Thymus (tissue), 14 donors: ENCODE data around the gene ZIC4. TPM values are rescaled to one million over a fixed set of nuclear protein-coding genes. Genes with fewer than 3 reads are reported as not detected.

Experiments used
- DNase-seq, 9 donors: peaks; one replicate each; pipeline ENCODE4 v3.0.0-alpha.2; 2013; ENCODE audit warnings: low spot score in 9 of 9, low read depth in 6 of 9, missing footprints in 1 of 9
- H3K27ac ChIP-seq, 2 donors: one replicate each; pipeline ENCODE4 v1.5.1; 2013; ENCODE audit warnings: control low read depth in 1 of 2, low read depth in 1 of 2, low read length in 1 of 2, mild to moderate bottlenecking in 1 of 2, moderate library complexity in 1 of 2
- H3K27me3 ChIP-seq, 2 donors: one replicate each; pipeline ENCODE4 v1.5.1; 2013; ENCODE audit warnings: low read length in 1 of 2; ENCODE audit not compliant: control insufficient read depth in 2 of 2, insufficient read depth in 1 of 2
- H3K36me3 ChIP-seq, 2 donors: one replicate each; pipeline ENCODE4 v1.5.1; 2013; ENCODE audit warnings: low read length in 1 of 2, mild to moderate bottlenecking in 1 of 2, moderate library complexity in 1 of 2; ENCODE audit not compliant: control insufficient read depth in 2 of 2, insufficient read depth in 2 of 2
- H3K4me1 ChIP-seq, 2 donors: one replicate each; pipeline ENCODE4 v1.5.1; 2013; ENCODE audit warnings: low read length in 2 of 2; ENCODE audit not compliant: control insufficient read depth in 2 of 2, insufficient read depth in 2 of 2
- H3K4me3 ChIP-seq, 2 donors: one replicate each; pipeline ENCODE4 v1.5.1; 2013; ENCODE audit warnings: low read length in 2 of 2, control low read depth in 1 of 2, mild to moderate bottlenecking in 1 of 2
- H3K9me3 ChIP-seq, 2 donors: one replicate each; pipeline ENCODE4 v1.5.1; 2013; ENCODE audit warnings: low read length in 1 of 2, mild to moderate bottlenecking in 1 of 2; ENCODE audit not compliant: control insufficient read depth in 2 of 2, insufficient read depth in 1 of 2
- WGBS: extraction: QIAGEN DNeasy Blood & Tissue Kit; methylation state at CpG from one replicate; pipeline ENCODE4 v1.1.7; 2013; 5-methylcytosine and 5-hydroxymethylcytosine counted together
- long read RNA-seq, 10 donors: transcript quantifications; one replicate each; lab custom pipeline, GENCODE V29; 2026
- polyA plus RNA-seq: library from polyadenylated mRNA; stranded (reverse); fragments of 200-250 nt; gene quantifications from one replicate; pipeline ENCODE4 v1.2.3, GENCODE V29; 2013
- total RNA-seq: library from RNA; stranded (reverse); fragments of 120-200 nt; gene quantifications from one replicate; pipeline ENCODE4 v1.2.4, GENCODE V29; 2013
- donor health status: healthy.

ZIC4 gene
- total RNA-seq (not detected), polyA plus RNA-seq (not detected)
- long read RNA-seq, donor 1: 0 reads
- long read RNA-seq, donor 2: 0 reads
- long read RNA-seq, donor 3: 0 reads
- long read RNA-seq, donor 4: 0 reads
- long read RNA-seq, donor 5: 0 reads
- long read RNA-seq, donor 6: 0 reads
- long read RNA-seq, donor 7: 0 reads
- long read RNA-seq, donor 8: 0 reads
- long read RNA-seq, donor 9: 0 reads
- long read RNA-seq, donor 10: 0 reads

- Histone ChIP-seq H3K27me3 (peaks cover 74 to 97% of the 10 kb centered on the region in 2 donors), H3K4me1 (peaks cover 4 to 11% of the 10 kb centered on the region in 2 donors), H3K9me3 (peaks cover 10 to 19% of the 10 kb centered on the region in 2 donors), H3K4me3 (no peak within 1 kb of the TSS), H3K36me3 (no peaks in the 10 kb centered on the region), H3K27ac (no peak within 1 kb of the TSS)
- no peak for DNase-seq
- WGBS: 6% methylated on average over 25 of the region's 25 CpGs
These were observed at the start of gene ZIC4 for GRCh38 chr3:147406028-147406931. Gene ZIC4 (minus strand): TSS chr3:147406543. CDS start chr3:147402797, 3,746 bp downstream.

- Histone ChIP-seq H3K27ac (no peak overlapping the region), H3K4me3 (no peak overlapping the region), H3K4me1 (no peaks in the 10 kb centered on the region), H3K9me3 (no peaks in the 10 kb centered on the region), H3K36me3 (no peaks in the 10 kb centered on the region), H3K27me3 (no peaks in the 10 kb centered on the region)
- WGBS: 27% methylated on average over 3 of the region's 3 CpGs
- no peak for DNase-seq
These were observed 43.3 kb upstream of the ZIC4 start for GRCh38 chr3:147449669-147450068.

GRCh38 chr3:147447224-147447623 lies 40.9 kb upstream of the ZIC4 start:
- no peaks in the 10 kb centered on the region for H3K4me1 ChIP-seq
- no peak for DNase-seq
- no peaks in the 10 kb centered on the region for H3K36me3 ChIP-seq
- no peak overlapping the region for H3K4me3 ChIP-seq
- H3K9me3 ChIP-seq: no peaks in the 10 kb centered on the region
- H3K27ac ChIP-seq: no peak overlapping the region
- no peaks in the 10 kb centered on the region for H3K27me3 ChIP-seq

- DNase-seq: no peak
- 83% methylated on average over 3 of the region's 3 CpGs for WGBS
- H3K27me3 ChIP-seq: peaks cover 0 to 4% of the 10 kb centered on the region in 2 donors
- H3K4me1 ChIP-seq: no peaks in the 10 kb centered on the region
- H3K36me3 ChIP-seq: no peaks in the 10 kb centered on the region
- no peaks in the 10 kb centered on the region for H3K9me3 ChIP-seq
- no peak overlapping the region for H3K4me3 ChIP-seq
- H3K27ac ChIP-seq: no peak overlapping the region
These were observed 25.4 kb upstream of the ZIC4 start for GRCh38 chr3:147431751-147432150.

- Histone ChIP-seq H3K27ac (no peak overlapping the region), H3K4me1 (no peaks in the 10 kb centered on the region), H3K27me3 (peaks cover 14 to 28% of the 10 kb centered on the region in 2 donors), H3K36me3 (no peaks in the 10 kb centered on the region), H3K4me3 (no peak overlapping the region), H3K9me3 (peaks cover 0 to 5% of the 10 kb centered on the region in 2 donors)
- no peak for DNase-seq
- 91% methylated on average over 2 of the region's 2 CpGs for WGBS
These were observed 22.4 kb upstream of the ZIC4 start for GRCh38 chr3:147428754-147429153.

- Histone ChIP-seq H3K9me3 (peaks cover 0 to 5% of the 10 kb centered on the region in 2 donors), H3K4me3 (no peak overlapping the region), H3K4me1 (no peaks in the 10 kb centered on the region), H3K36me3 (no peaks in the 10 kb centered on the region), H3K27me3 (peaks cover 18 to 32% of the 10 kb centered on the region in 2 donors), H3K27ac (no peak overlapping the region)
- no peak for DNase-seq
- 93% methylated on average over 1 of the region's 1 CpG for WGBS
These were observed 22.0 kb upstream of the ZIC4 start for GRCh38 chr3:147428326-147428725.

- Histone ChIP-seq H3K4me3 (no peak overlapping the region), H3K27ac (no peak overlapping the region), H3K36me3 (no peaks in the 10 kb centered on the region), H3K27me3 (peaks cover 24 to 38% of the 10 kb centered on the region in 2 donors), H3K4me1 (no peaks in the 10 kb centered on the region), H3K9me3 (peaks cover 0 to 5% of the 10 kb centered on the region in 2 donors)
- DNase-seq: no peak
- WGBS: 80% methylated on average over 3 of the region's 3 CpGs
These were observed 21.4 kb upstream of the ZIC4 start for GRCh38 chr3:147427746-147428145.

GRCh38 chr3:147426931-147427330 lies 20.6 kb upstream of the ZIC4 start:
- H3K27me3 ChIP-seq: peaks cover 30 to 46% of the 10 kb centered on the region in 2 donors
- no peak for DNase-seq

GRCh38 chr3:147425388-147425850 lies 19.1 kb upstream of the ZIC4 start:
- no peaks in the 10 kb centered on the region for H3K4me1 ChIP-seq
- no peaks in the 10 kb centered on the region for H3K36me3 ChIP-seq
- peaks cover 40 to 61% of the 10 kb centered on the region in 2 donors for H3K27me3 ChIP-seq
- no peak overlapping the region for H3K27ac ChIP-seq
- 13% methylated on average over 1 of the region's 1 CpG for WGBS
- H3K9me3 ChIP-seq: peaks cover 2 to 14% of the 10 kb centered on the region in 2 donors
- H3K4me3 ChIP-seq: no peak overlapping the region
- no peak for DNase-seq

More at GRCh38 chr3:147426931-147427330, 20.6 kb upstream of the ZIC4 start:
- H3K36me3 ChIP-seq: no peaks in the 10 kb centered on the region
- peaks cover 0 to 5% of the 10 kb centered on the region in 2 donors for H3K9me3 ChIP-seq
- H3K4me1 ChIP-seq: no peaks in the 10 kb centered on the region
- no peak overlapping the region for H3K4me3 ChIP-seq
- WGBS: 96% methylated on average over 2 of the region's 2 CpGs
- no peak overlapping the region for H3K27ac ChIP-seq
